ENCODE data around the gene SMIM36.
"Not testable (repeated sequence)": the region's sequence is repeated elsewhere in the genome, so short reads cannot be mapped to it uniquely, and the experiment has no call there.

Gene SMIM36

GRCh38 chr17:55432358-55433028 is 78.8 kb downstream of the SMIM36 start:
- DNase-seq: no peak

GRCh38 chr17:55431914-55432313 is 79.3 kb downstream of the SMIM36 start:
- not testable (repeated sequence) for DNase-seq

GRCh38 chr17:55430541-55431288 is 80.5 kb downstream of the SMIM36 start:
- no peak for DNase-seq

- no peak for DNase-seq
These were observed 83.7 kb downstream of the SMIM36 start for GRCh38 chr17:55427587-55427882.

- DNase-seq: no peak
These were observed 84.2 kb downstream of the SMIM36 start for GRCh38 chr17:55426851-55427586.

GRCh38 chr17:55424893-55425540 is 86.2 kb downstream of the SMIM36 start:
- no peak for DNase-seq

- DNase-seq: no peak
These were observed 87.7 kb downstream of the SMIM36 start for GRCh38 chr17:55423535-55423934.

GRCh38 chr17:55422828-55423164 is 88.5 kb downstream of the SMIM36 start:
- DNase-seq: not testable (repeated sequence)

- DNase-seq: no peak
These were observed 89.9 kb downstream of the SMIM36 start, which contains the start of gene MMD for GRCh38 chr17:55421179-55421934. Gene MMD (minus strand): TSS chr17:55421835. CDS start chr17:55421695, 140 bp downstream.

GRCh38 chr17:55420776-55421178 is 90.5 kb downstream of the SMIM36 start:
- no peak for DNase-seq

- DNase-seq: no peak
These were observed 91.0 kb downstream of the SMIM36 start for GRCh38 chr17:55420067-55420775.

- DNase-seq: no peak
These were observed 92.6 kb downstream of the SMIM36 start for GRCh38 chr17:55418369-55419268.

GRCh38 chr17:55417411-55418268 is 93.6 kb downstream of the SMIM36 start:
- DNase-seq: no peak

- no peak for DNase-seq
These were observed 94.7 kb downstream of the SMIM36 start for GRCh38 chr17:55416470-55417052.

GRCh38 chr17:55416000-55416399 is 95.3 kb downstream of the SMIM36 start:
- no peak for DNase-seq

- no peak for DNase-seq
These were observed 96.3 kb downstream of the SMIM36 start for GRCh38 chr17:55414983-55415382.

- no peak for DNase-seq
These were observed 97.3 kb downstream of the SMIM36 start for GRCh38 chr17:55413825-55414489.

GRCh38 chr17:55411463-55411855 is 99.8 kb downstream of the SMIM36 start:
- DNase-seq: no peak
